ENCODE data around the gene MACF1. TPM values are rescaled to one million over a fixed set of nuclear protein-coding genes. Genes with fewer than 3 reads are reported as not detected.
"Not testable (repeated sequence)": the region's sequence is repeated elsewhere in the genome, so short reads cannot be mapped to it uniquely, and the experiment has no call there.

Gene MACF1
- total and polyA plus RNA-seq, 2 donors: 93.2 to 124 TPM

DNA sequence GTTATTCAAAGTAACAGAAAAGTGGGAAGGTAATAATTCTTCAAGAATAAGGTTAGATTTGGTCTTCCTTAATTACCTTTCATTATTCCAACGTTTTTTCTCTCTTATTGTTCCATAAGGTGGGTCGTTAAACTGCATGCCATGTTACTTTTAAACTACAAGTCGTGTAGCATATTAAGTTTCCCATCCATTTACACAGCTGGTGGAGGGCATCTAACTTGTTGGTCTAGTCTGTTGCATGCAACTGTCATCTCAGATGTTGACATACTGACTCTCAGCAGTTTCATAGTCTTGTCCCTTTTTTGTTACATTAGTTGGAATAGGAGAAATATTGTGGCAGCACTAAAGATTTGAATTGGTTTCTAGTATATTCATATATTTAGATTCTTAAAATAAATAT lies 232.3 kb downstream of the MACF1 start:
- H3K27me3 ChIP-seq (ENCODE audit: control insufficient read depth in 2 of 2, insufficient read depth in 1 of 2, low read length in 1 of 2): no peaks in the 10 kb centered on the region
- no peaks in the 10 kb centered on the region for H3K4me1 ChIP-seq (ENCODE audit: control insufficient read depth in 2 of 2, insufficient read depth in 2 of 2, low read length in 2 of 2)
- H3K27ac ChIP-seq (ENCODE audit: low read depth in 1 of 2, low read length in 1 of 2): no peak overlapping the region
- peaks cover 37 to 87% of the 10 kb centered on the region in 2 donors for H3K36me3 ChIP-seq (ENCODE audit: control insufficient read depth in 2 of 2, insufficient read depth in 2 of 2, low read length in 1 of 2)
- H3K4me3 ChIP-seq (ENCODE audit: low read length in 2 of 2): no peak overlapping the region
- no peaks in the 10 kb centered on the region for H3K9me3 ChIP-seq (ENCODE audit: control insufficient read depth in 2 of 2, insufficient read depth in 1 of 2, low read length in 1 of 2)
- DNase-seq (ENCODE audit: low read depth in 6 of 9, low spot score in 9 of 9): no peak
- WGBS: 93% methylated on average over 3 of the region's 3 CpGs

DNA sequence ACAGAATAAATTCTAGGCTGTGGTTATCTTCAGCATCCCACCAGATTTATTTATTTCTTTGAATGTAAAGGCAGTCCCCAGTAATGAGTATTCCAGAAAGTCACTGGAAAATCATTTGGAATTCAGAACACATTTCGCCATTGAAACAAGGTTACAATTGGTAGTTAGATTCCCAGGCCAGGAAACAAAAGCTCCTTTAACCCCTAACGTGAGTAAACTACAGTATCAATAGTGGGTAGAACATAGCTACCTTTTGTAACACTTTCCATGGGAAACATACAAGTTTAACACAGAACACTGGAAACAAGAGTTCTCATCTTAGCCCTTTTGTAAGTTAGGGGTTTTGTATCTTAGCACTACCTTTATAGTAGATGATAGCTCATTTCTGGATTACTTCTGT lies 233.5 kb downstream of the MACF1 start:
- 98% methylated on average over 2 of the region's 2 CpGs for WGBS
- Histone ChIP-seq H3K4me1 (ENCODE audit: control insufficient read depth in 2 of 2, insufficient read depth in 2 of 2, low read length in 2 of 2) (no peaks in the 10 kb centered on the region), H3K27me3 (ENCODE audit: control insufficient read depth in 2 of 2, insufficient read depth in 1 of 2, low read length in 1 of 2) (no peaks in the 10 kb centered on the region), H3K9me3 (ENCODE audit: control insufficient read depth in 2 of 2, insufficient read depth in 1 of 2, low read length in 1 of 2) (no peaks in the 10 kb centered on the region), H3K27ac (ENCODE audit: low read depth in 1 of 2, low read length in 1 of 2) (no peak overlapping the region), H3K36me3 (ENCODE audit: control insufficient read depth in 2 of 2, insufficient read depth in 2 of 2, low read length in 1 of 2) (peaks cover 43 to 89% of the 10 kb centered on the region in 2 donors), H3K4me3 (ENCODE audit: low read length in 2 of 2) (no peak overlapping the region)
- DNase-seq (ENCODE audit: low read depth in 6 of 9, low spot score in 9 of 9): no peak

DNA sequence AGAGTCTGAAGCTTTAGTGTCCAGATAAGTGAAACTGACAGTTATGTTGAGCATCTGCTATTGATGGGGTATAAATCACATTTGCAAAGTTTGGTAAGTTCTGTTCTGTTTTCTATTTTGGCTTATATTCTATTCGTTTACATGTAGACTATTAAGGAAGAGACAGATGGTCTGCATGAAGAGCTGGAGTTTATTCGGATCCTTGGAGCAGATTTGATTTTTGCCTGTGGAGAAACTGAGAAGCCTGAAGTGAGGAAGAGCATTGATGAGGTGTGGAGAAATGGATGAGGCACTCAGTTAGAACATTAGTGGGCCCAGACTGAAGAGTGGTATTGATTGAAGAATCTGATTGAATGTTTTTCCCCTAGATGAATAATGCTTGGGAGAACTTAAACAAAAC lies 236.4 kb downstream of the MACF1 start:
- DNase-seq (ENCODE audit: low read depth in 6 of 9, low spot score in 9 of 9): no peak
- no peaks in the 10 kb centered on the region for H3K27me3 ChIP-seq (ENCODE audit: control insufficient read depth in 2 of 2, insufficient read depth in 1 of 2, low read length in 1 of 2)
- WGBS: 96% methylated on average over 2 of the region's 2 CpGs
- H3K4me1 ChIP-seq (ENCODE audit: control insufficient read depth in 2 of 2, insufficient read depth in 2 of 2, low read length in 2 of 2): no peaks in the 10 kb centered on the region
- H3K9me3 ChIP-seq (ENCODE audit: control insufficient read depth in 2 of 2, insufficient read depth in 1 of 2, low read length in 1 of 2): no peaks in the 10 kb centered on the region
- peaks cover 54 to 92% of the 10 kb centered on the region in 2 donors for H3K36me3 ChIP-seq (ENCODE audit: control insufficient read depth in 2 of 2, insufficient read depth in 2 of 2, low read length in 1 of 2)
- no peak overlapping the region for H3K4me3 ChIP-seq (ENCODE audit: low read length in 2 of 2)
- H3K27ac ChIP-seq (ENCODE audit: low read depth in 1 of 2, low read length in 1 of 2): no peak overlapping the region

DNA sequence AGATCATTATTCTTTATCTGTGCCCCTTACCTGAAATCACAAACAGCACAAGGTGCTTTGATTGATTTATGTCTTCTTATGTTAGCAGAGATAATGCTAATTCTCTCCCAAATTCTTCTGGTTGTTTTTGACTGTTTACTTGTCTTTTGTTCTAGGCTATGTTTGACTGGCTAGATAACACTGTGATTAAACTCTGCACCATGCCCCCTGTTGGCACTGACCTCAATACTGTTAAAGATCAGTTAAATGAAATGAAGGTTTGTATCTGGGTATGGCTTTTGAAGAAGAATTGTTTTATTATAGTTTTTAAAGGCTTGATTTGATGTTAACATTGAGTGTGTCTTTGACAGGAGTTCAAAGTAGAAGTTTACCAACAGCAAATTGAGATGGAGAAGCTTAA lies 237.3 kb downstream of the MACF1 start:
- H3K4me1 ChIP-seq (ENCODE audit: control insufficient read depth in 2 of 2, insufficient read depth in 2 of 2, low read length in 2 of 2): no peaks in the 10 kb centered on the region
- DNase-seq (ENCODE audit: low read depth in 6 of 9, low spot score in 9 of 9): no peak
- H3K27me3 ChIP-seq (ENCODE audit: control insufficient read depth in 2 of 2, insufficient read depth in 1 of 2, low read length in 1 of 2): no peaks in the 10 kb centered on the region
- no peak overlapping the region for H3K4me3 ChIP-seq (ENCODE audit: low read length in 2 of 2)
- H3K36me3 ChIP-seq (ENCODE audit: control insufficient read depth in 2 of 2, insufficient read depth in 2 of 2, low read length in 1 of 2): peaks cover 54 to 90% of the 10 kb centered on the region in 2 donors
- no peaks in the 10 kb centered on the region for H3K9me3 ChIP-seq (ENCODE audit: control insufficient read depth in 2 of 2, insufficient read depth in 1 of 2, low read length in 1 of 2)
- no peak overlapping the region for H3K27ac ChIP-seq (ENCODE audit: low read depth in 1 of 2, low read length in 1 of 2)

DNA sequence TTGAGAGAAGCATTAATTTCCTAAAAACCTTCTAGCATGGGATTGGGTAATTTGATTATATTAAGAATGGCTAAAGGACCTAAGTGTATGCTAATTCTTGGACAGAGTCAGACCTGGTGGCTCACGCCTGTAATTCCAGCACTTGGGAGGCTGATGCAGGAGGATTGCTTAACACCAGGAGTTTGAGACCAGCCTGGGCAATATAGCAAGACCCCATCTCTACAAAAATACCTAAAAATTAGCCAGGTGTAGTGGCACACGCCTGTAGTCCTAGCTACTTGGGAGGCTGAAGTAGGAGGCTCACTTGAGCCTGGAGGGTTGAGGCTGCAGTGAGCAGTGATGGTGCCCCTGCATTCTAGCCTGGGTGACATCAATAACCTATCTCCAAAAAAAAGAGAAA lies 241.1 kb downstream of the MACF1 start:
- no peak for DNase-seq (ENCODE audit: low read depth in 6 of 9, low spot score in 9 of 9)
- Histone ChIP-seq H3K4me3 (ENCODE audit: low read length in 2 of 2) (no peak overlapping the region), H3K9me3 (ENCODE audit: control insufficient read depth in 2 of 2, insufficient read depth in 1 of 2, low read length in 1 of 2) (no peaks in the 10 kb centered on the region), H3K27ac (ENCODE audit: low read depth in 1 of 2, low read length in 1 of 2) (no peak overlapping the region), H3K4me1 (ENCODE audit: control insufficient read depth in 2 of 2, insufficient read depth in 2 of 2, low read length in 2 of 2) (no peaks in the 10 kb centered on the region), H3K36me3 (ENCODE audit: control insufficient read depth in 2 of 2, insufficient read depth in 2 of 2, low read length in 1 of 2) (peaks cover 62 to 88% of the 10 kb centered on the region in 2 donors), H3K27me3 (ENCODE audit: control insufficient read depth in 2 of 2, insufficient read depth in 1 of 2, low read length in 1 of 2) (no peaks in the 10 kb centered on the region)
- WGBS: 100% methylated on average over 2 of the region's 2 CpGs

DNA sequence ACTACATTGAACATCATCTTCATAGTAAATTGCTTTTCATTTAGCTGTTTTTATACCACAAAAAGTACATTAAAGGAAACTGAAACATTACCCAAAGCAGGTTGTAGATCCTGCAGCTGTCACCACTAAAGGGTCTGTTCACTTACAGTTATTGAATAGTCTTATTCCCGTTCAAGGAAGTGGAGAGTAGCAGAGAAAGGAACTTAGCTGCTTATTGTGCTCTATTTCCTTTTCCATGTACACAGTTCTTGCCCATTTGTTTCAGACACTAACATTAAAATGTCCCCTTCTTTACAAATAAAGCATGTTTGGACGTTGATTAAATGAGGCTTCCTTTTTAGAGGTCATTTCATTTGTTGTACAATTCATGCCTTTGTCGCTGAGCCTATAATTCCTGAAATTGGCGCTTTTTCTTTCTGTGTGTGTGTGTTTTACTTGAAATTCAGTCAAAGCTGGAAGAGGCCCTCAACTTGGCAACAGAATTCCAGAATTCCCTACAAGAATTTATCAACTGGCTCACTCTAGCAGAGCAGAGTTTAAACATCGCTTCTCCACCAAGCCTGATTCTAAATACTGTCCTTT lies 242.6 kb downstream of the MACF1 start:
- peaks cover 63 to 86% of the 10 kb centered on the region in 2 donors for H3K36me3 ChIP-seq (ENCODE audit: control insufficient read depth in 2 of 2, insufficient read depth in 2 of 2, low read length in 1 of 2)
- H3K27me3 ChIP-seq (ENCODE audit: control insufficient read depth in 2 of 2, insufficient read depth in 1 of 2, low read length in 1 of 2): no peaks in the 10 kb centered on the region
- H3K4me1 ChIP-seq (ENCODE audit: control insufficient read depth in 2 of 2, insufficient read depth in 2 of 2, low read length in 2 of 2): no peaks in the 10 kb centered on the region
- no peak overlapping the region for H3K4me3 ChIP-seq (ENCODE audit: low read length in 2 of 2)
- H3K9me3 ChIP-seq (ENCODE audit: control insufficient read depth in 2 of 2, insufficient read depth in 1 of 2, low read length in 1 of 2): no peaks in the 10 kb centered on the region
- no peak overlapping the region for H3K27ac ChIP-seq (ENCODE audit: low read depth in 1 of 2, low read length in 1 of 2)
- no peak for DNase-seq (ENCODE audit: low read depth in 6 of 9, low spot score in 9 of 9)
- 94% methylated on average over 5 of the region's 5 CpGs for WGBS

DNA sequence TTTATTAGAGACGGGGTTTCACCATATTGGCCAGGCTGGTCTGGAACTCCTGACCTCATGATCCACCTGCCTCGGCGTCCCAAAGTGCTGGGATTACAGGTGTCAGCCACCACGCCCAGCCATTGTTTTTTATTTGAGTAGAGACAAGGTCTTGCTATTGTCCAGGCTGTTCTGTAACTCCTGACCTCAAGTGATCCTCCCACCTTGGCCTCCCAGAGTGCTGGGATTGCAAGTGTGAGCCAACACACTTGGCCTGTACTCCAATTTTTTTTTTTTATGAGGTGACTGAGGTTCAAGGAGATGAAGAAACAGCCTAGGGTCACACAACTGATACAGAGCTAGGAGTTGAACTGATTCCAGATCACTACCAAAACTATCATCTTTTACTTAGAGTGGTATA lies 245.5 kb downstream of the MACF1 start:
- not testable (repeated sequence) for H3K4me1 ChIP-seq (ENCODE audit: control insufficient read depth in 2 of 2, insufficient read depth in 2 of 2, low read length in 2 of 2); H3K4me3 ChIP-seq (ENCODE audit: low read length in 2 of 2); DNase-seq (ENCODE audit: low read depth in 6 of 9, low spot score in 9 of 9); H3K9me3 ChIP-seq (ENCODE audit: control insufficient read depth in 2 of 2, insufficient read depth in 1 of 2, low read length in 1 of 2); H3K27ac ChIP-seq (ENCODE audit: low read depth in 1 of 2, low read length in 1 of 2); H3K27me3 ChIP-seq (ENCODE audit: control insufficient read depth in 2 of 2, insufficient read depth in 1 of 2, low read length in 1 of 2)
- WGBS: 99% methylated on average over 4 of the region's 4 CpGs
- H3K36me3 ChIP-seq (ENCODE audit: control insufficient read depth in 2 of 2, insufficient read depth in 2 of 2, low read length in 1 of 2): peaks cover 68 to 87% of the 10 kb centered on the region in 2 donors

DNA sequence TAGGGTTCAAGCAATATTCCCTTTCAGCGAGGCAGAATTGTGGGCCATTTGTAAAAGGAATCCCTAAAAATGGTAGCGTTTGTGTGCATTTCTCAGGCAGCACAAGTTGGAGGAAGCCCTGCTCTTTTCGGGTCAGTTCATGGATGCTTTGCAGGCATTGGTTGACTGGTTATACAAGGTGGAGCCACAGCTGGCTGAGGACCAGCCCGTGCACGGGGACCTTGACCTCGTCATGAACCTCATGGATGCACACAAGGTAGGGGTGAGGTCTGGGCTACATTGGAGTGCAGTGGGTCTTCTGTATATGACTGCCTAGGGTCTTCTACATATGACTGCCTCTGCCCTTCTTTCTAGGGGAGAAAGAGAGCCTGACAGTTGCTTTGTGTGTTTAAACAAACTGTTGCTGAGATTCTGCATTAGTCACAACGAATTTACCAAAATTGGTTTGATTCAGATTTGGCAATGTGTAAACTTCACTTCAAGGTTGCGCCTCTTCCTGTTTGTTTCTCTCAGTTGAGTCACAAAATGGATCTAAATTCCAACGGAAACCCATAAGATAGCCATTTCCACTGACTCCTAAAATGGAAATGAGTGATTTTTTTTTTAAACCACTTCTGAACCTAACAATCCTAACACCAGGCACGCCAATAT lies 246.6 kb downstream of the MACF1 start:
- no peak for DNase-seq (ENCODE audit: low read depth in 6 of 9, low spot score in 9 of 9)
- Histone ChIP-seq H3K27ac (ENCODE audit: low read depth in 1 of 2, low read length in 1 of 2) (no peak overlapping the region), H3K27me3 (ENCODE audit: control insufficient read depth in 2 of 2, insufficient read depth in 1 of 2, low read length in 1 of 2) (no peaks in the 10 kb centered on the region), H3K4me1 (ENCODE audit: control insufficient read depth in 2 of 2, insufficient read depth in 2 of 2, low read length in 2 of 2) (no peaks in the 10 kb centered on the region), H3K36me3 (ENCODE audit: control insufficient read depth in 2 of 2, insufficient read depth in 2 of 2, low read length in 1 of 2) (peaks cover 72 to 89% of the 10 kb centered on the region in 2 donors), H3K9me3 (ENCODE audit: control insufficient read depth in 2 of 2, insufficient read depth in 1 of 2, low read length in 1 of 2) (no peaks in the 10 kb centered on the region), H3K4me3 (ENCODE audit: low read length in 2 of 2) (no peak overlapping the region)
- 95% methylated on average over 10 of the region's 10 CpGs for WGBS

DNA sequence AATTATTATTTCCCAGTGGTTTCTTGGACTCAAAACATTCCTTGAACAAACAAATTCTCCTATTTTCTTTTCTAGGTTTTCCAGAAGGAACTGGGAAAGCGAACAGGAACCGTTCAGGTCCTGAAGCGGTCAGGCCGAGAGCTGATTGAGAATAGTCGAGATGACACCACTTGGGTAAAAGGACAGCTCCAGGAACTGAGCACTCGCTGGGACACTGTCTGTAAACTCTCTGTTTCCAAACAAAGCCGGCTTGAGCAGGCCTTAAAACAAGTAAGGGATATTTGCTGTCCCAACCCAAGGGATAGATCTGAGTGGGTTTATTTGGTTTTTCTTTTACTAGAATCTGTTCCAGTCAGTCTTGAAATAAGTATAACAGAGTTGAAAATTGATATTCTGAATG lies 247.6 kb downstream of the MACF1 start:
- WGBS: 97% methylated on average over 7 of the region's 7 CpGs
- Histone ChIP-seq H3K9me3 (ENCODE audit: control insufficient read depth in 2 of 2, insufficient read depth in 1 of 2, low read length in 1 of 2) (no peaks in the 10 kb centered on the region), H3K27ac (ENCODE audit: low read depth in 1 of 2, low read length in 1 of 2) (no peak overlapping the region), H3K27me3 (ENCODE audit: control insufficient read depth in 2 of 2, insufficient read depth in 1 of 2, low read length in 1 of 2) (no peaks in the 10 kb centered on the region), H3K4me3 (ENCODE audit: low read length in 2 of 2) (no peak overlapping the region), H3K36me3 (ENCODE audit: control insufficient read depth in 2 of 2, insufficient read depth in 2 of 2, low read length in 1 of 2) (peaks cover 77 to 90% of the 10 kb centered on the region in 2 donors), H3K4me1 (ENCODE audit: control insufficient read depth in 2 of 2, insufficient read depth in 2 of 2, low read length in 2 of 2) (no peaks in the 10 kb centered on the region)
- DNase-seq (ENCODE audit: low read depth in 6 of 9, low spot score in 9 of 9): no peak

Measured in thymus (tissue), 11 donors.